ENCODE results near the gene ITGA6.

DNA sequence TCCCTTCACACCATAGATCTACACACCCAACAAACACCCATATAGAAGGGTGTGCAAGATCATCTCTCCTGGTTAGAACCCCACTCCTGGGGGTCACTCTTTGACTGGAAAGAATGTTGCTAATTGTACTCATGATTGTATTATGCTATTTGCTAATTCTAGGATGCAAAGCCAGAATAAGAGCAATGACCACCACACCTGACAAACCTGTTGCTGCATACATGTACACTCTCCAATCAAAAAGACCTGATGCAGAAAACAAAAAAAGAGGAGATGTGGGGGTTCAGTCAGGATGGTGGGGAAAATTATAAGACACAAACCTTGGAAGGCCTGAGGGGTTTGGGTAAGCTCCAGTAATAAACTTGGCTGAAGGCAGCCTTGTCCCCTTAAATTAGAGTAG lies 91.6 kb downstream of the ITGA6 start:
- TF ChIP-seq, protein P1, sequence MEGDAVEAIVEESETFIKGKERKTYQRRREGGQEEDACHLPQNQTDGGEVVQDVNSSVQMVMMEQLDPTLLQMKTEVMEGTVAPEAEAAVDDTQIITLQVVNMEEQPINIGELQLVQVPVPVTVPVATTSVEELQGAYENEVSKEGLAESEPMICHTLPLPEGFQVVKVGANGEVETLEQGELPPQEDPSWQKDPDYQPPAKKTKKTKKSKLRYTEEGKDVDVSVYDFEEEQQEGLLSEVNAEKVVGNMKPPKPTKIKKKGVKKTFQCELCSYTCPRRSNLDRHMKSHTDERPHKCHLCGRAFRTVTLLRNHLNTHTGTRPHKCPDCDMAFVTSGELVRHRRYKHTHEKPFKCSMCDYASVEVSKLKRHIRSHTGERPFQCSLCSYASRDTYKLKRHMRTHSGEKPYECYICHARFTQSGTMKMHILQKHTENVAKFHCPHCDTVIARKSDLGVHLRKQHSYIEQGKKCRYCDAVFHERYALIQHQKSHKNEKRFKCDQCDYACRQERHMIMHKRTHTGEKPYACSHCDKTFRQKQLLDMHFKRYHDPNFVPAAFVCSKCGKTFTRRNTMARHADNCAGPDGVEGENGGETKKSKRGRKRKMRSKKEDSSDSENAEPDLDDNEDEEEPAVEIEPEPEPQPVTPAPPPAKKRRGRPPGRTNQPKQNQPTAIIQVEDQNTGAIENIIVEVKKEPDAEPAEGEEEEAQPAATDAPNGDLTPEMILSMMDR (IDR thresholded peaks at IDR 0.05): no peak
- TF ChIP-seq BHLHE40 (IDR thresholded peaks at IDR 0.05; ENCODE audit: low read depth, low read length) (no peak), TP53 (CRISPR knock-in tag; IDR thresholded peaks at IDR 0.05) (no peak), CHD2 (IDR thresholded peaks at IDR 0.05; ENCODE audit: low read length, partially characterized antibody) (no peak), GATA3 (IDR thresholded peaks at IDR 0.05; ENCODE audit: borderline replicate concordance) (no peak), ZC3H11A (IDR thresholded peaks at IDR 0.05) (no peak), EP300 (IDR thresholded peaks at IDR 0.05) (no peak)
- TF ChIP-seq, protein P2, sequence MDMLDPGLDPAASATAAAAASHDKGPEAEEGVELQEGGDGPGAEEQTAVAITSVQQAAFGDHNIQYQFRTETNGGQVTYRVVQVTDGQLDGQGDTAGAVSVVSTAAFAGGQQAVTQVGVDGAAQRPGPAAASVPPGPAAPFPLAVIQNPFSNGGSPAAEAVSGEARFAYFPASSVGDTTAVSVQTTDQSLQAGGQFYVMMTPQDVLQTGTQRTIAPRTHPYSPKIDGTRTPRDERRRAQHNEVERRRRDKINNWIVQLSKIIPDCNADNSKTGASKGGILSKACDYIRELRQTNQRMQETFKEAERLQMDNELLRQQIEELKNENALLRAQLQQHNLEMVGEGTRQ (IDR thresholded peaks at IDR 0.05): no peak
- TF ChIP-seq, protein P3, sequence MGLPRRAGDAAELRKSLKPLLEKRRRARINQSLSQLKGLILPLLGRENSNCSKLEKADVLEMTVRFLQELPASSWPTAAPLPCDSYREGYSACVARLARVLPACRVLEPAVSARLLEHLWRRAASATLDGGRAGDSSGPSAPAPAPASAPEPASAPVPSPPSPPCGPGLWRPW (IDR thresholded peaks at IDR 0.05): no peak

Data from A549 (cell line).